ENCODE results near the gene TNFSF11. TPM values are rescaled to one million over a fixed set of nuclear protein-coding genes. Genes with fewer than 3 reads are reported as not detected.
A peak's percentile ranks its signal among the peaks of the same experiment; 100 is the strongest.

TNFSF11 gene, protein sequence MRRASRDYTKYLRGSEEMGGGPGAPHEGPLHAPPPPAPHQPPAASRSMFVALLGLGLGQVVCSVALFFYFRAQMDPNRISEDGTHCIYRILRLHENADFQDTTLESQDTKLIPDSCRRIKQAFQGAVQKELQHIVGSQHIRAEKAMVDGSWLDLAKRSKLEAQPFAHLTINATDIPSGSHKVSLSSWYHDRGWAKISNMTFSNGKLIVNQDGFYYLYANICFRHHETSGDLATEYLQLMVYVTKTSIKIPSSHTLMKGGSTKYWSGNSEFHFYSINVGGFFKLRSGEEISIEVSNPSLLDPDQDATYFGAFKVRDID
- total RNA-seq, result 0.38 TPM

GRCh38 chr13:42574011-42574410, at the start of gene TNFSF11:
Gene TNFSF11 (plus strand): TSS chr13:42574152. CDS start chr13:42574304, 152 bp downstream.
- no peak for DNase-seq (ENCODE audit: low spot score)
- ATAC-seq, result peak; percentile 88

- ATAC-seq, result peak; percentile 91
Observed at GRCh38 chr13:42524487-42525034, 49.4 kb upstream of the TNFSF11 start.

DNA sequence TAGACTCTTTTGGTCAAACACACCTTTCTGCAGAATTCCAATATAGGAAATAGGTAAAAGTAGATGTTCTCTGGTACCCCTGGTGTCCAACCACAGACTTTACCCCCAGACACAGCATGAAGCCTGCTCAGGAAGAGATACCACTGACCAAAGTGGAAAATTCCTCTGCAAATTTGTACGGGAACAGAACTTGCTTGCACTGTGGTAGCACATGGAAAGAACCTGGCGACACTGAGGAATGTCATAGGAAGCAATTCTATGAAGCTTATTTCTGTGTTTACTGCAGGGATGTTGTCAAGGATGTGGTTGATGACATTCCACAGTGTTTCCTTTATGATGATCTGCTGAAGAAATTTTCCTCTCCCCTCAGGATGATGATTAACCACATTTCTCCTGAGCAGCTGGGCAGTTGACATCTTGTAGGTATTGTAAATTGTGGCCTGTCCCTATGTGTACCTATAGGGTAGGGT, 48.9 kb upstream of the TNFSF11 start:
- peak; percentile 83 for ATAC-seq
- DNase-seq (ENCODE audit: low spot score), result peak; percentile 62

More at GRCh38 chr13:42524487-42525034, 49.4 kb upstream of the TNFSF11 start:
- DNase-seq (ENCODE audit: low spot score), result peak; percentile 90

GRCh38 chr13:42526276-42526675, 47.7 kb upstream of the TNFSF11 start:
- DNase-seq (ENCODE audit: low spot score) (no peak), ATAC-seq (no peak)

DNA sequence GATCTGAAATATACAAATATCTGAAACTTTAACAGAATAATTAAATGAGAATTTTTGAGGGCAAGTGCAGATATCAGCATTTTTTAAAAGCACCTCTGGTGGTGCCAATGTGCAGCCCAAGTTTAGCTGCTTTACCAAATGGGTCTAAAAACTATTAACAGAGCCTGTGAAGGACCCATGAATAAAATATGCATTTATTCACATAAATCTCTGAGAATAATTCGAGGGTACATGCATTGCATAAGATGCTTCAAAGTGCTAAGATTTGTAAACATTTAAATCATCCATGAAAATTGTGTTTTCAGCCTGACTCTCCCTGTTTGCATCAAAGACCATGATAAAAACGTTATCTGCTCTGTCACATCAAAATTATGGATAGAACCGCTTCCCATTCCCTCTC, 47.1 kb upstream of the TNFSF11 start:
- DNase-seq (ENCODE audit: low spot score) (no peak), ATAC-seq (no peak)

DNA sequence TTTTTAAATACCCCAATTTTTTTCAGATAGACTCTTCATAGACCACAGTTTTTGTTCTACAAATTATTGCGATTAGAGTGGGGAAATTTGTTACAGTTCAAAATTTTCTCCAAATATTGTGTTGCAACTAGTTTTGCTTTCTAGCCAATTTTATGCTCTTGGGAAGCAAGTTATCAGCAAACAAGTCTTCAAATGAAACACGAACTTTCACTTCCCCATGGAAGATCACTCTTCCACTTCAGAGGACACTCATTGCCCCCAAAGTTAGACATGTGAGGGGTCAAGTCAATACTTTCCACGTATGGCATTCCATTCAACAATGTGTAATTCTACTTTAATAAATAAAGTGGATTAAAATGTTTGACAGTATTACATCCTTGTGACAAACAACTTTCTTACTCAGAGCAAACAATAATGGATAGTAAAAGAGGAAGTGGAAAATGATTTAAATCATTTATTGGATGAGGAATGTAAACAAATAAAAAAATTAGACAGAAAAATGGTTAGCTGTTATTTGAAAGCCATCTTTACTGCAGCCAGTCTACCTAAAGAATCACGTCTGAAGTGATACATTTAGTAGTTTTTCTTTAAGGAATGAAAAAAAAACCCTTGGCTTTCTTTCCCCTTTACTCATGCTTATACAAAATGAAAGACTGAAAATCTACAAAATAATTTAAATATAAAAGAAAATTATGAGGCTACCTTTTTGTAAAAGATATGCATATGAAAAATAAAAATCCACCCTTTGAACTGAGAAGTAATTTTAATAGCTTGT, 41.2 kb upstream of the TNFSF11 start:
- DNase-seq (ENCODE audit: low spot score) (no peak), ATAC-seq (peak; percentile 25)

- DNase-seq (ENCODE audit: low spot score) (no peak), ATAC-seq (no peak)
Observed at GRCh38 chr13:42533336-42533591, 40.7 kb upstream of the TNFSF11 start.

- peak; percentile 77 for ATAC-seq
- DNase-seq (ENCODE audit: low spot score), result peak; percentile 59
Observed at GRCh38 chr13:42534785-42535184, 39.2 kb upstream of the TNFSF11 start.

GRCh38 chr13:42538996-42539395, 35.0 kb upstream of the TNFSF11 start:
- DNase-seq (ENCODE audit: low spot score) (no peak), ATAC-seq (no peak)

GRCh38 chr13:42539670-42540069, 34.3 kb upstream of the TNFSF11 start:
- DNase-seq (ENCODE audit: low spot score), result no peak
- ATAC-seq, result no peak

DNA sequence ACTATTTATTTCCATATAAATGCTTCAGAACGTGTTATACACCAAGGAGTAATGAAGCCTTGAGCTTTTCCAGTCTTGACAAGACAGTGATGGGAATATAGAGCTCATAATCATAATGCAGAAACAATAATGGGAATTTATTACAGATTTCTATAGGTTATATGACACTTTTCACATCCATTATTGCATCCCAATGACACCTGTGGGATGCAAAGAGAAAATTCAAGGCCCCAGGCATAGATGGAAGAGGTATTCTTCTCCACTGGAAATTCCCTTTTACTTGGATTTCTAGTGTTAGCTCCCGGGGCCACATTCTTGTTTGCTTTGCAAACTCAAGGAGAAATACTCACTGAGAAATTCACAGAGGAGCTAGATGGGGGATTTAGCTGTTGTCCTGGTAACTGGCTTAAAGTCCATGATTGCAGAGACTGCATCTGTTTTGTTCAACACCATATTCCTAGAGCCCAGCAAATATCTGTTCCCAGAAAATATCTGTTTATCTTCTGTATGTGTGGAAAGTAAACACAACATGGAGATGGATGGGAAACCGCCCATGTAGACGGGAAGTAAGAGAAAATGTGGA, 30.6 kb upstream of the TNFSF11 start:
- DNase-seq (ENCODE audit: low spot score) (no peak), ATAC-seq (no peak)

GRCh38 chr13:42544246-42544926, 29.6 kb upstream of the TNFSF11 start:
- ATAC-seq (no peak), DNase-seq (ENCODE audit: low spot score) (no peak)

- DNase-seq (ENCODE audit: low spot score) (no peak), ATAC-seq (no peak)
Observed at GRCh38 chr13:42545842-42546241, 28.1 kb upstream of the TNFSF11 start.

DNA sequence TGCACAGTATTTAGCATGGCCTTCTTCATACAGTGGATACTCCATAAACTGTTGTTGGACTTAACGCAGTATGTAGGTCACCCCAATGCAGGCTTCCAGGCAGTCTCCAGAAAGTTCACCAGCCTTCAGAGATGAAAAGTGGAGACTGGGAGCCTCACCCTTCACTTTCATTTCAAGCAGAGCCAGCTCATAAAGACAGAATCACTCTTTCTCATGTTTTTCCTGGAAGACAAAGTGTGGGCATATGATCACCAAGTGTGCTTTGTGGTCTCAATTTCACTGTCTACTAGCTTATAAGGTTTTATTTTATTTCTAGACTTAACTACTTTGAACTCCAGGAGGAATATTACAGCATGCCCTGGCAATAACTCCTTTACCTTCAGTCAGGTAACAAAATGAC, 26.3 kb upstream of the TNFSF11 start:
- ATAC-seq, result no peak
- DNase-seq (ENCODE audit: low spot score), result no peak

DNA sequence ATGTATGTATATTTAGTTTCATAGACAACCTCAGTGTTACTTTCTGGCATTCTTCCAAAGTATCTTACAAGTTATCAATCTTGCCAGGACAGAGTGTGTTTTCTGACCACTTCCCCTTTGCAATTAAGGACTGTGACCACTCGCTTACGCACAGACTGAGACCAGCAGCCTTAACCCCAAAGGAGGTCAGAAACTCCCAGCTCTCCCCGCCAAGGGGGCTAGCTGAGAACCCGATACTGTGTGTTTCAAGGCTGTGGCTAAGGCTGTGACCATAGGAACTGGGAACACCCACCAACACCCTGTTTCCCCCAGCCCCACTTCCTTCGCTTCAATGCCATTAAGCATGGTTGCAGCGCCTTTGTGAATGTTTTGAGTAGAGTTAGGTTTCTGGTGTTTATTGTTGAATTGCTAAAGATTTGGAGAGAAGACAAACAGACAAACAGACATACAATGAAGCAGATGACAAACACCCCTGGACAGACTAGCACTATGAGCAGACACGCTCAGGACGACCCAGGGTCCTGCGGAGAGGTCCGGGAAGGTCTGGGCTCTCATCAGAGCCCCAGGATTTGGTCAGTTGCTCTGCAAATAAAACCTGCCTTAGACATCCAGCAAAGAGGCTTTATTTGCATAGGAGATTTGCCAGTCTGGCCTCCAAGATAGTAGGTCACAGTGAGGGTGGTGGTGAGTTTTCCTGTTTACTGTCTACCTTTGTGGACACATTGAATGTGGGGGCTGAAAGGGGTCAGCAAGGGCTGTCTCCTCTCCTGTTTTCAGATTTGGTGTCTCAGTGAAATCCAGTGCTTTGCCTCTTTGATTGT, 25.0 kb upstream of the TNFSF11 start:
- DNase-seq (ENCODE audit: low spot score) (peak; percentile 48), ATAC-seq (peak; percentile 69)

DNA sequence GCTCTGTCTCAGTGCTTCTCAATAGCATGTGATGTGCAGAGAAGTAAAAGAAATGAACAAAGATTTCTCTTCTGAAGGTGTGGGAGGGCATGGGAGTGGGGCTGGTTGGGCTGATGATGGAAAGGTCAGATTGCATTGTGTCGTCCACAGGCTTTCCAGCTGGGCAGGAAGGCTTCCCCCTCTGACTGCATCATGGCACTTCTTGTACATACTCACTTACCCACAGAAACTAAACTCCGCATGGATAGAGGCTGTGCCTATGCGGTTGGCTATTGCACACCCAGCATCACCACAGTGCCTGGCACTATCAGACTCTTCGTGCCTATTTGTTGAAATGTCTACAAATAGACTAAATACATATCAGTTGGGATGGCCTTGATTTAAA, 24.4 kb upstream of the TNFSF11 start:
- ATAC-seq (no peak), DNase-seq (ENCODE audit: low spot score) (no peak)

DNA sequence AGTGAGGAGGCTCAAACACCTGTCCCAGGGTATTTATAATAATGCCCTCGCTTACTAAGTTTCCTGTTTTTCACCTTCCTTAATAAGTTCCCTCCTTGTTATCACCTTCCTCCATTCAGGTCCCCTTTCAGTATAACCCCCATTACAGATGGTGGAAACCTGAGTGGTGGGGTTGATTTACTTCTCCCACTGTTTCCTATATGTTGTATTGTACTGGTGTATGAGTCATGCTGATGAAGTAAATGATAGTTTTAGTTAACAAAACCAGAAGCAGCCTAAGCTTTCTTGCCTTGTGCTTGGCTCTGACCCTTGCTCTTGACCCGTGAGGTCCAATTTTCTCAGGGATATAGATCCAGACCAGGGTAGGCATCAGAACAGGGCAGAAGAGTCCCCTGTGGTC, 22.3 kb upstream of the TNFSF11 start:
- ATAC-seq (no peak), DNase-seq (ENCODE audit: low spot score) (no peak)

- peak; percentile 83 for ATAC-seq
- peak; percentile 61 for DNase-seq (ENCODE audit: low spot score)
Observed at GRCh38 chr13:42553098-42554046, 20.6 kb upstream of the TNFSF11 start.

DNA sequence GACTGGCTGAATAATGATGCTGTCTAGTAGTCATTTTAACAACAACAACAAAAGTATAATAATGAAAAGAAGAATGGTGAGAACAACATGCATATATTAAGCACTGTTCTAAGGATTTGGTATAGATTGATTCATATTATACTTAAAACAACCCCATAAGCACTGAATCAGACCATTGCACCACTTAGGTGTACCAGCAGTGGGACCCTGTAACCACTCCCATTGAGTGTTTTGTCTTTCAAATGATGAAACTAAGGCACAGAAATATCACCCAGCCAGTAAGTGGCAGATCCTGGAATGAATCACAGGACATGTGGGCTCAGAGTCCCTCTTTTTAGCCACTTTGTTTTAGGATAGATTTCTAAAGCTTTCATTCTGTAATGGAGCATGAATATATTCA, 14.9 kb upstream of the TNFSF11 start:
- ATAC-seq (no peak), DNase-seq (ENCODE audit: low spot score) (no peak)

Data from left lobe of liver (tissue), 2 donors.